ENCODE measurements around the gene SH3BGRL2. TPM values are rescaled to one million over a fixed set of nuclear protein-coding genes. Genes with fewer than 3 reads are reported as not detected.

SH3BGRL2 gene
- total and polyA plus RNA-seq, 2 of the 8 experiments (the other 6 are each of a cell fraction or from before 2014, with no cell fraction given) = 6.0 to 20.3 TPM

DNA sequence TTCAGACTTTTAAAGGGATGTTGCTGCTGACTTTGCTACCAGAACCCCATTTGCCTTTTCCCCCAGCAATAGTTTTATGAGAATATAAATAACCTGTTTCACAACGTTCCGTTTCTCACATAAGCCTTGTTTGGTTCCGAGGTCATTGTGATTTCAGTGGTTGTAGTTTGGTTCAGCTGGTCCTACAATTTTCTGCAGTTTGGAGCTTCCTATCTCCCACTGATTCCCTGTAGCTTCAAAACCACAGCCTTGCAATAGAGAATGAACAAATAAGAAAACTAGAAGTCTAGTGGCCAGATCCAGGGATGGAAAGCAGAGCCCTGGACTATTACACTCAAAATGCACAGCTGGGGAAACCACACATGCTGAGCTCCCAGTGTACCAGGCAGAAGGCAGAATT lies 24.1 kb upstream of the SH3BGRL2 start (continued):
- TF ChIP-seq, protein P1, sequence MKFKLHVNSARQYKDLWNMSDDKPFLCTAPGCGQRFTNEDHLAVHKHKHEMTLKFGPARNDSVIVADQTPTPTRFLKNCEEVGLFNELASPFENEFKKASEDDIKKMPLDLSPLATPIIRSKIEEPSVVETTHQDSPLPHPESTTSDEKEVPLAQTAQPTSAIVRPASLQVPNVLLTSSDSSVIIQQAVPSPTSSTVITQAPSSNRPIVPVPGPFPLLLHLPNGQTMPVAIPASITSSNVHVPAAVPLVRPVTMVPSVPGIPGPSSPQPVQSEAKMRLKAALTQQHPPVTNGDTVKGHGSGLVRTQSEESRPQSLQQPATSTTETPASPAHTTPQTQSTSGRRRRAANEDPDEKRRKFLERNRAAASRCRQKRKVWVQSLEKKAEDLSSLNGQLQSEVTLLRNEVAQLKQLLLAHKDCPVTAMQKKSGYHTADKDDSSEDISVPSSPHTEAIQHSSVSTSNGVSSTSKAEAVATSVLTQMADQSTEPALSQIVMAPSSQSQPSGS (IDR thresholded peaks at IDR 0.05; ENCODE audit: low read length) = no peak
- TF ChIP-seq BRCA1 (IDR thresholded peaks at IDR 0.05; ENCODE audit: low read depth, low read length) = no peak

Measured in H1 (cell line).